Hematopoietic multipotent progenitor cell (in vitro differentiated cells): ENCODE data around the gene MRPL39. TPM values are rescaled to one million over a fixed set of nuclear protein-coding genes. Genes with fewer than 3 reads are reported as not detected.
"Not testable (repeated sequence)": the region's sequence is repeated elsewhere in the genome, so short reads cannot be mapped to it uniquely, and the experiment has no call there.

Experiments used
- DNase-seq, 3 donors: peaks; one replicate each; pipeline ENCODE4 v3.0.0-alpha.2; 2011 to 2015; ENCODE audit warnings: low read depth in 2 of 3, low spot score in 2 of 3
- total RNA-seq: library from RNA; depleted of rRNA; stranded (reverse); fragments of >200 nt; gene quantifications from one replicate; pipeline ENCODE4 v1.2.3, GENCODE V29; 2012

MRPL39 gene
- 8.1 TPM for total RNA-seq

DNA sequence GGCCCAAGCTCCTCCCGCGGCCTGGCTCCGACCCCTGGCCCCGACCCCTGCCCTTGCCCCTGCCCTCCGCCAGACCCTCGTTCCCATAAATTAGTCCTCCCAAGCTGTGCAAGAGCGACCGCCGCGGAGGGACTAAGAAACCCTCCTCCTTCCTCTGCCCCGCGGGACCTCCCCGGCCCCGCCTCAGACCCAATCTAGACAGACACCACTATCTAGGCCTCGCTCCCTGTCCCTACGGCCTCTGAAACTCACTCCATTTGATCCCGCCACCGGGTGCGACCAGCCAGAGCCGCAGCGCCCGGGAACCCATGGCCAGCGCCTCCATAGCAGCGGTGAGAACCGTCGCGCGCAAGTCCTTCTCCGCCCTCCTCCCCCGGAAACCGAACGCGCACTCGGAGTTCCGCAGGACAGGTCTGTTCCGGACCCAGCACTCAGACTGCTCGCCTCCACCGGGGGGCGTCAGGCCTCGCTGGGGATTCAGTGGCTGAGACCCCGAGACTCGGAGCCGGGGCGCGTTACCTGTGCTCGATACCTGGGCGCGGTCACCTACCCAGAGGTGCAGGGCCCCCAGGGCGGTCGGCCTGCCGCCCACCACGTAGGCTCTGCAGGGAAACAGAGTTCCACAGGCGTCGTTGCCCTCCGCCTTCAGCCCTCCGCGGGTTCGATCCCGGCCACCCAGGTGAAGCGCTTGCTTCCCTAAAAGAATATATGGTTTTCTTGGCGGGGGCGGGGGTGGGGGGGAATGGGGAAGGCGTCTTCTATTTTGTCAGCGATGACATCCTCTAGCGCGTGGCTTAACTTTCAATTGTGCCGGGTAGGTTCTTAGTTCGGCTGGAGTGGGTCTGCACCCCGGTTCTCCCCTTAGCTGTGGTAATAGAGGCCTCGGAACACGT is at the start of gene MRPL39:
MRPL39 (minus strand) TSS at position 331 of the 893 bp plus-strand sequence; CDS start at position 325, 6 bp downstream.
- peak; percentile 72 to 93 (median 92) for DNase-seq

DNA sequence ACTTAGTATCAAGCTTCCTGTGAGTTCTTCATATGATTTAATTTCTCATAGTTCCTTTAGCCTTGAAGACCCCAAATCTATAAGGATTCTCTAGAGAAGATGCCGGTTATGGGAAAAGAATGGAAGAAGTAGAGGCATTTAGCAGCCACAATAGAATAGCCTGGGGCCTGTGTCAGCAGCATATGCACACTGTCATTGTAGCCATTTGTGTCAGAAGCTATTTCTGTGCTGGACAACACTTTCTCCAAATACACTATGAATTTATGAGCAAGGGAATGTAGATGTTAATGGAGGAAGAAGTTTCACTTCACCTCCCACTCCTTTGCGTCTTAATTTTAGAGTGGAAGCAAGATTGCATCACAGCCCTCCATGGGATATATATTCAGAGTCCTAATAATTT is 49.1 kb upstream of the MRPL39 start:
- no peak for DNase-seq

DNA sequence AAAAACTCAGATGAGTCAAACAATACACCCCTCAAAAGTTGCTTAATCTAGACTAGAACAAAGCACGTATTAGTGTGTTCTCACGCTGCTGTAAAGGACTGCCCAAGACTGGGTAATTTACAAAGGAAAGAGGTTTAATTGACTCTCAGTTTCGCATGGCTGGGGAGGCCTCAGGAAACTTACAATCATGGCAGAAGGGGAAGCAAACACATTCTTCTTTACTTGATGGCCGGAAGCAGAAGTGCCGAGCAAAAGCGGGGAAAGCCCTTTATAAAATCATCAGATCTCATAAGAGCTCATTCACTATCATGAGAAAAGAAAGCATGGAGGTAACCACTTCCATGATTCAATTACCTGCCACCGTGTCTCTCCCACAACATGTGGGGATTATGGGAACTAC is 41.9 kb upstream of the MRPL39 start:
- DNase-seq, result peak in 2 of 3 donors; percentile 15 to 54

DNA sequence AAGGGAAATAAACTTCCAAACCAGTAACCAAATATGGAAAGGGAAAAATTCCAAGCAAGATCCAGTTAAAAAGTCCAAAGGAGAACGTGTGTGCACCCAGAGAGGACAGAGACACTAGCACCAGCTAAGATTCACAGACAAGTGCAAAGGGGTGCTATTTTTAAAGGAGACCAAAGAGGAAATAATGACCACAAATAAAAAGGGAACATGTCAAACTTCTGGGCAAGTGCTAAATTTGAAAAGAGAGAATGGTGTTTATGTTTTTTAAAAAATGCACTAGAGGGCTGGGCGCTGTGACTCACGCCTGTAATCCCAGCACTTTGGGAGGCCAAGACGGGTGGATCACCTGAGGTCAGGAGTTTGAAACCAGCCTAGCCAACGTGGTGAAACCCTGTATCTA is 40.4 kb upstream of the MRPL39 start:
- DNase-seq, result peak in 2 of 3 donors; percentile 50 to 73

DNA sequence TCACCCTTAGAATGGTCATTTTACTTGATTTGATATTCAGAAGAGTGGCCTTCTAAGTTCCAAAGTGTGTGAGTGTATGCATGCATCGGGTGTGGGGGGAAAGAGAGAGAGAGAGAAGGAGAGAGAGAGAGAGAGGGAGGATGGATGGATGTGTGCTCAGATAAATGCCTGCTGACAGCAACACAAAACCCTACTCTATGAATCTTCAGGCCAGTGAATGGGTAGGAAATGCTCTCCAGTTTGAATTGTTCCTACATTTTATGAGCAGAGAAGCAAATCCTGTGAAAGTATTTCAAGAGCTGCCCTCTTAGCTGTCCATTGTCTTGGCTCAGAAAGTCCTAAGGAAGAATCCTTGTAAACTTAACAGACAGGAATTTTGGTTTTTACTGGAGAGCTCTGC is 39.2 kb upstream of the MRPL39 start:
- DNase-seq, result no peak

DNA sequence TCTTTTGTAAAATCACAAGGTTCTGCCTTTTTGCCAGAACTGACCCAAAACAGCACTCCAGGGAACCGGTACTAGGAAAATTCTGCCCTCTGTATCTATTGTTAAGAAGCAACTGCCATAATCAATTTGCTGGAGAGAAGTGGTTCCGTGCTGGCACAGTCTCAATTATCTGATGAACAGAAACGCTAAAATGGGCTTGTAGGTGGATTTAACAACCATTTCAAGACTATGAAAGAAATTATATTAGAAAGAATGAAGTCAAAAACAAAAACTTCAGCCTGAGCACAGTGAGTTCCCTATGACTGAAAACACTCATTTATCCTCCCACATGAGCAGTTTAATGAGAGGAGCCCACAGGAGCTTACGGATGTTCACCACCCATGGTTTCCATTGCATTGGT is 36.2 kb upstream of the MRPL39 start:
- DNase-seq, result no peak

DNA sequence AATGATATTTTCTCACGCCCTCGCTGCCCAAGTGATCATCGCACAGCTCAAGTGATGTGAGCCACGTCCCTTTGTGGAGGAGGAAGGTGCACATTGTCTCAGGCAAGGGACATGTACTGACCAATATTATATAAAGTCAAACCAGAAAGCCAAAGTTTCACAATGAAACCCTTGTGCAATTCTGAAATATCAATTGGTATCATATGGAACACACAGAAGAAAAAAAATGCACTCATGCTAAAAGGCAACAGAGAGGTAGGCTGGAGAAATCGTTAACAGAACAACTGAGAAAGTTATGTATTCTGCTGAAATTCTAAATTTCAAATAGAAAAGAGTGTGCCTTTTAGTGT is 33.6 kb upstream of the MRPL39 start:
- DNase-seq, result no peak

DNA sequence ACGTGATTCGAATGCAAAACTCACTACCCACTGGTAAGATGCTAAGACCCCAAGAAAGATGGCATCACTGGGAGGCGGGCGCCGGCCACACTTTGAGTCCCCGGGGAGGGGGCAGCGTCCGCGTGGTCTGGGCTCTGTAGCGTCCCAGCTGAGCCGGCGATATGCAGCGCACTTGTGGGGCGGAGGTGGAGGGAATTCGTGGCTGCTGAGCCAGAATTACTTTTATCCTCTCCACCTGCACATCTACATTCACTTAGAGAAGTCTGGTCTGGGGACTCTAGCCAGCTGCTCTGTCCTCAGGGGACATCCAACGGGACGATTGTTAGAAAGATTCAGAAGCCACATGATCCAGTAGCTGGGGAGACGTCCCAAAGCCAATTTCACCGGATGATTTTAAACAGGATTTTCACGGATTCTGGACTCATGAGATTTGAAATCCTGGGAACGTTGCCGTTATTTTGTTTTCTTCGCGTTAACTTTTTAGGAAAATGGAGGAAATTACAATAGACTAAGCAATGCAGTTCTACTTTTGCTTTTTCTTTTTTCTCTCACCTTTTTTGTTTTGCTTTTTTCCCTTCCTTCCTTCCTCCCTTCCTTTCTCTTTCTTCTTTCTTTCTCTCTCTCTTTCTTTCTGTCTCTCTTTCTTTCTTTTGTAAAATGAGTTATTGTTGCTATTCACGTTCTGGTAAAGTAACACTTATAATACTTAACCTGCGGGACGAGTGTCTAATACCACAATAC is 33.1 kb upstream of the MRPL39 start:
- peak in 2 of 3 donors; percentile 26 to 64 for DNase-seq

DNA sequence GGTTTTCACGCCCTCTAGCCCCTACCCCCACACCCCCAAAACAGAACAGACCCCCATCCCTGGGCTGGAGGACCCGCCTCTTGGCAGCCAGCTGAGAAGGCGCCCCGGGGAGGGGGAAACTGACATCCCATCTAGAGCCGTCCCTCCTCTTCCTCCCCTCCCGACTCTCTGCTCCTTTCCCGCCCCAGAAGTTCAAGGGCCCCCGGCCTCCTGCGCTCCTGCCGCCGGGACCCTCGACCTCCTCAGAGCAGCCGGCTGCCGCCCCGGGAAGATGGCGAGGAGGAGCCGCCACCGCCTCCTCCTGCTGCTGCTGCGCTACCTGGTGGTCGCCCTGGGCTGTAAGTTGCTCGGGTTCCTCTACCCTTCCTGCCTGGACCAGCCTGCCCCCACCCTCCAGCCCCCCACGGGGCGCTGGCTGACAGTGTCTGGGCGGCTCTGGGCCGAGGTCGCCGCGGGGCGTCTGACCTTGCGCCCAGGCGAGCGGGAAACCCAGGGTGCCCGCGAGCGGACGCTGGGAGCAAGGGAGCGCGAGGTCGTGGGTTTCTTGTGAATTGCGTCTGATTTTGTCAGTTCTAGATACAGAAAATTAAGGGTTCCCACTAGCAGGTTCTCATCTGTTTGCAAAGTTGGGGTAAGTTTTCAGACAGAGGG is 32.4 kb upstream of the MRPL39 start:
- DNase-seq, result peak; percentile 17 to 72 (median 72)

DNA sequence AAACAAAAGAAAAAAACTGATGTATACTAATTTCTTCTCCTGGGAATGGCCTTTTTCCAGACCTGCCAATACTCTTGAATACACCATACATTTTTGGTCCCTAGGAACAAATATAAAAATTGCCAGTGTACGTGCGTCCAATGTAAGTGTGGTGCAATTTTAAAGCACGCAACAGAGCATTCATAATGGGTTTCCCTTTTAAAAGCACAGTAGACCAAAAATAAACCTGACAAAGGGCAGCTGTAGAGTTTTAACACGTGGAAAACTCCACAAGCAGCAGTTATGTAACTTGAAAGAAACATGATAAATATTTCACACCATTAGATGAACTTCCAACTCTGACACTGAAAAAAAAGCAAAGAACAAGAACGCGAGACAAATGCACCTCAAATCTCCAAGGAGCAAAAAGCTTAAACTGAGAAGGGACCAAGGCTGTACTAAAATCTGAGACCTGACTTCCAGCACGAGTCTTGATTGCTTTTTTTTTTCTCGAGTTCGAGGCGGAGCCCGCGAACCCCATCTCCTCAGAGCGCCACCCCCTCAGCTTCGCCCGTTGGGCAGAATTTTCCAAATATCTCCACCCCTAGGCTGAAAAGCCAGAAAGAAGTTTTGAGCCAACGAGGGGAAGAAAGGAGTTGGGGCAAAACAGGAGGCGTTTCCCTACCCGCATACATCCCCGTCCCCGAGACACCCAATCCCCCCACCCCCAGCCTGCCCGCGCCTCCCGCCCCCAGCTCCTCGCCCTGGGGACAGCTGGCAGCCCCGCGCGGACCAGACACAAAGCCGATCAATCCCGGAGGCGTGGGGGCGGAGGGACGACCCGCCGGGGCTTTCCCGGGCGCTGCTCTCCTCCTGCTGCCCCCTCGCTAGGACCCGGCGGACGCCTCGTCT is 31.6 kb upstream of the MRPL39 start, which contains the start of gene JAM2:
JAM2 (plus strand) TSS at position 599 of the 891 bp plus-strand sequence. CDS start 564 bp downstream, outside the sequence.
- DNase-seq, result peak in 2 of 3 donors; percentile 57 to 59

DNA sequence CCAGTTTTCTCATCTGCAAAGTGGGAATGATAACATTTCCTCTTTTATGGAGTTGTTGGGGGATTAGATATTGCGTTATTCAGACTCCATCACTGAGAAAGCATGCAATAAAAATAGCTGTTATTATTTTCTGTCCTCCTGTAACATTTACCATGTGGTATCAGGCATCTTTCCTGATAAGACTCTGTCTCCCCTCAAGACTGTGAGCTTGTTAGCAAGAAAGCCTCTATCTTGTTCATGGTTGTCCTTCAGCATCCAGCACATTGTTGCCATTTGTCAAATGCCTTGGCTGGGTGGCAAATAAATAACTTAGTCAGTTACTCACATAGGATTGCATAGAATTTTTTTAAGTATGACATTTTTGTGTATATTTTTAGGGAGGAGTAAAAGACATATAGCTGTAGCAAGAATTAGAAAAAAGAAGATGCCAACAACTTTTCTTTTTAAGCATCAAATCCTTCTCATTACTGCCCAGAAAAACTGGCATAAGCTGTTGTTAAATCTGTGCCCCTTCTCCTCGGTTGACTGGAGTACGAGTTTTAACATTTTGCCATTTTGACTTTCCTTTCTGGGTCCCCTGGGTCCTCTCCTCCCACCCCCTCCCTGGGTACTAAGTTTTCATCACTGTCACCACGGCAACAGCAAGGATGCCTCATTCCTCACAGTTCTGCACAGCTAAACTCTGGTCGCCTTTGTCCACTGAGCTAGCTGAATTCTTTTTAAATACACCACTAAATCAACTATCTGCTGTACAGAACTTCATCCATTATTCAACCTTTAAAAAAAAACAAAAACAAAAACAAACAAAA is 30.8 kb upstream of the MRPL39 start:
- DNase-seq, result no peak

DNA sequence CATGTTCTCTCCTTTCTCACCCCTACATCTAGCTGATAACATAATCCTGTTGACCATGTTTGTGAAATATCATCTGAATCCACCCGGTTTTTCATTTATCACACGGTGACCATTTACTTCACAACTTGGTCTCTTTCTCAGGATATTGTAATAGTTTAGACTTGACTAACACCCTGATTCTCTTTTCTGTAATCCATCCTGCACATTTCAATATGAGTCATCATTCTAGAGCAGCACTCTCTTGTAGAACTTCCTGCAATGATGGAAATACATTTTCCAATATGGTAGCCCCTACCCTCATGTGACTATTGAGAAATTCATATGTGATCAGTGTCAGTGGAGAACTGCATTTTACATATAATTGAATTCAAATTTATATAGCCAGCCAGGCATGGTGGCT is 29.4 kb upstream of the MRPL39 start:
- no peak for DNase-seq

DNA sequence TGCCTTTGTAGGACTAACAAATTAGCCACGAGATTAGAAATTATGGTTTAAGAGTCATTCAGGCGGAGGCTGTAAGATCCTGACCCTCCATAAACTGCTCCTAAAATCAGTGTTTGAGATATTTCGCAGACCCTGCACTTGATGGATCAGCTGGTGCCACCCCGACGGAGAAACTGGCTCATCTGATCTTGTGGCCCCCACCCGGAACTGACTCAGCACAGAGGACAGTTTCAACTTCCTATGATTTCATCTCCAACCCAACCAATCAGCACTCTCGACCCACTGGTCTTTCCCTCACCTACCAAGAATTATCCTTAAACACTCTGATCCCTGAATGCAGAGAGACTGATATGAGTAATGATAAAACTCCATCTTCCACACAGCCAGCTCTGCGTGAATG is 28.0 kb upstream of the MRPL39 start:
- DNase-seq, result no peak

DNA sequence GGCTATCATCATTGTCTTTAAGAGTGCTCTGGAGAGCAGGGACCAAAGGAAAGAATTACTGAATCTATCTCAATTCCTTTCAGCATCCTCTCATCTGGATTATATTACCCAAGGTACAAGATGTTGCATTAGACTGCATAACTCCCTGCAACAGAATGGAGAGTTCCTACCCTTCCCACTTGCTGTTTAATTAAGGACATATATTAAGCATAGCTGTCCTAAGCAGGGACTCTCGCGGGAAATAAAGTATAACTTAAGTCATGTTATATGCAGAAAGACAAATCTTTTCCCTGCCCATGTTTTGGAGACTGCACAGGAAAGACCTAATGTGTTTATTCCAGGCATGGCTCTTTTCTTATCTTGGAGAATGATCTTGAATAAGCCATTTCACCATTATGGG is 25.0 kb upstream of the MRPL39 start:
- DNase-seq, result no peak

DNA sequence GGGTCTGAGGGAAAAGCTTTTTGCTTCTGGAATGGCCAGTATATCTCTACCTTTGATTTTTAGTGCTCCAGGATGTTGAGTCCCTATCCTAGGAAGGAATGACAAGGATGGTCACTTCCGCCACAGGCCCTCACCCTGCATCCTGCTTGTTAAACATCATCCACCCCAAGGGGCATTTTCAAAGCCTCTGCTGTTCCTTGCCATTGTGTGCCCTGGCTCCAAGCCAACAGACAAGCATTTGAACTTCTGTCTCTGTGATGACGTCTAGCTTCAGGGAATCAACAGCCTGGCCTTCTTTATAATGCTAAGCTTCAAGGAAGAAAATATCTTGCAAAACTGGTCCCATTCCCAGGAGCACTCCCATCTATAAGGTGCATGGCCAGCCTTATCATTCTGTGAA is 19.5 kb upstream of the MRPL39 start:
- no peak for DNase-seq

DNA sequence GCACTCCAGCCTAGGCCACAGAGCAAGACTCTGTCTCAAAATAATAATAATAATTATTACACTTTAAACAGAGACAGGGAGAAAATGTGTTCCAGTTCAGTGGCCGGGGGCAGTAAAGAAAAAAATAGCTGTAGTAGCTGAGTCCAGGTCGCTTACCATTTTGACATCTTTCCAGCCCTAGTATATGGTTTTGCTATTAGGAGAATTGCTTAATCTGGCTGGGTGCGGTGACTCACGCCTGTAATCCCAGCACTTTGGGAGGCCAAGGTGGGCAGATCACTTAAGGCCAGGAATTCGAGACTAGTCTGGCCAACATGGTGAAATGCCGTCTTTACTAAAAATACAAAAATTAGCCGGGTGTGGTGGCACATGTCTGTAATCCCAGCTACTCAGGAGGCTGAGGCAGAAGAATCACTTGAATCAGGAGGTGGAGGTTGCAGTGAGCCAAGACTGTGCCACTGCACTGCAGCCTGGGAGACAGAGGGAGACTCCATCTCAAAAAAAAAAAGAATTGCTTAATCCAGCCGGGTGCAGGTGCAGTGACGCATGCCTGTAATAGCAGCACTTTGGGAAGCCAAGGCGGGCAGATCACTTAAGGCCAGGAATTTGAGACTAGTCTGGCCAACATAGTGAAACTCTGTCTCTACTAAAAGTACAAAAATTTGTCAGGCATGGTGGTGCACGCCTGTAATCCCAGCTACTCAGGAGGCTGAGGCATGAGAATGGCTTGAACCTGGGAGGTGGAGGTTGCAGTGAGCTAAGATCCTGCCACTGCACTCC is 18.7 kb upstream of the MRPL39 start:
- DNase-seq, result not testable (repeated sequence)

DNA sequence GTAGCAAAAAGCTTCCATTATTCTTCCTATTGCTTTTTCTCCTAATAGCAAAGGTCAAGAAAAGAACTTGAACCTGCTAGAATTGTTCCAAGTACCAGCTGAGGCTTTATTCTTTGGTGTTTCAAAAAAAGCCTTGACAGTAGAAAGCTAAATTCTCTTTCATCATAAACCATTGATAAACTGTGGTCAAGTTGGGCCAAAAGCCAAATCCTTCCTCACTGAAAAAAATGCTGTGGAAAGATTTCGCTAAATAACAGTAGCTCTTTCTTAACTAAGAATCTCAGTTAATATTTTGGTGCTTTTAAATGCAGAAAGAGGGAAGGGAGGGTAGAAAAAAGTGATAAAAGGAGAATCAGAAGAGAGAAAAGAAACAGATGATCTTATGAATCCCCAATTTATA is 17.8 kb upstream of the MRPL39 start:
- DNase-seq, result no peak

DNA sequence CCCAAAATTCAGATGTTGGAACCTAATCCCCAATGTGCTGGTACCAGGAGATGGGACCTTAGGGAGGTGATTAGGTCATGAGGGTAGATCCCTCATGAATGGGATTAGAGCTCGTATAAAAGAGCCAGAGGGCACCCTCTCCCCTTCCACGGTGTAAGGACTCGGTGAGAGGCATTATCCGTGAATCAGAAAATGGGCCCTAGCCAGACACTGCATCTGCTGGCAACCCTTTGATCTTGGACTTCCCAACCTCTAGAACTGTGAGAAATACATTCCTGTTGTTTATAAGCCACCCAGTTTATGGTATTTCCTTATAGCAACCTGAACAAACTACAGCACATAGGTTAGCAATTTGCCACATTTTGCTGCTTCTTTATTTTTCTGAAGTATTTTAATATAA is 17.2 kb upstream of the MRPL39 start:
- DNase-seq, result no peak

DNA sequence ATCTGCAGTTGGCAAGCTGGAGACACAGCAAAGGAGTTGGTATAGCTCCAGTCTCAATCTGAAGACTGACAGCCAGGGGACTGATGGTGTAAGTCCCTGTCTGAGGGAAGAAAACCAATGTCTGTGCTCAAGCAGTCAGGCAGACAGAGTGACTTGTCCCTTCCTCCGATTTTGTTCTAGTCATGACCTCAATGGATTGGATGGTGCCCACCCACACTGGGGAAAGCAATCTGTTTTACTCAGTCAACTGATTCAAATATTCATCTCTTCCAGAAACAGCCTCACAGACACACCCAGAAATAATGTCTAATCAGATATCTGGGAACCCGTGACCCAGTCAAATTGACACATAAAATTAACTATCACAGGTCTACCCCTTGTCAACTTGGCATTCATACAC is 11.9 kb upstream of the MRPL39 start:
- DNase-seq, result no peak
